Hematopoietic multipotent progenitor cell treated with erythropoietin and hydrocortisone succinate and interleukin-3 and kit ligand, for 17 days (in vitro differentiated cells): Measurements from ENCODE around the gene CCDC190.
"Not testable (repeated sequence)": the region's sequence is repeated elsewhere in the genome, so short reads cannot be mapped to it uniquely, and the experiment has no call there.

Source experiments
- DNase-seq: peaks from one replicate; pipeline ENCODE4 v3.0.0-alpha.2; 2015; ENCODE audit warnings: low spot score

CCDC190 gene, protein sequence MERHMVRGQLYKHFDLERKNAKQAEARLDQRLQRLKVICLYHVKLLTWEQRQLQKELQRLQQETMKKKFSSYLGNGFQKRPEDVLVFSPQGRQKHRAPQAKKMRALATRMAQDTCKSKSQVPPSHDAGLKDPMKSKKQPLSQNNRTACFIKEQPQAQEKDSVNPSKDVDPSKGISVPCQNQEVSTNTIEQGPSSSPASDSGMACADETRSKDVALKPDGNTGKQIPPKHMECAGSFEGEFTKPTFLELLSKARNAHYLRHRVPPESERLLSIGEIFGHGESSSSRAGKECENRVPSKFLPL

GRCh38 chr1:162861101-162861500, at the start of gene CCDC190:
Gene CCDC190, minus strand, starts transcription at chr1:162861175. Its CDS starts 1,529 bp downstream, at chr1:162859646.
- DNase-seq: no peak

- no peak for DNase-seq
These were observed 49.2 kb upstream of the CCDC190 start for GRCh38 chr1:162910161-162910560.

- no peak for DNase-seq
These were observed 47.8 kb upstream of the CCDC190 start for GRCh38 chr1:162908780-162909179.

GRCh38 chr1:162908236-162908635, 47.3 kb upstream of the CCDC190 start:
- DNase-seq: no peak

GRCh38 chr1:162906485-162906884, 45.5 kb upstream of the CCDC190 start:
- no peak for DNase-seq

DNA sequence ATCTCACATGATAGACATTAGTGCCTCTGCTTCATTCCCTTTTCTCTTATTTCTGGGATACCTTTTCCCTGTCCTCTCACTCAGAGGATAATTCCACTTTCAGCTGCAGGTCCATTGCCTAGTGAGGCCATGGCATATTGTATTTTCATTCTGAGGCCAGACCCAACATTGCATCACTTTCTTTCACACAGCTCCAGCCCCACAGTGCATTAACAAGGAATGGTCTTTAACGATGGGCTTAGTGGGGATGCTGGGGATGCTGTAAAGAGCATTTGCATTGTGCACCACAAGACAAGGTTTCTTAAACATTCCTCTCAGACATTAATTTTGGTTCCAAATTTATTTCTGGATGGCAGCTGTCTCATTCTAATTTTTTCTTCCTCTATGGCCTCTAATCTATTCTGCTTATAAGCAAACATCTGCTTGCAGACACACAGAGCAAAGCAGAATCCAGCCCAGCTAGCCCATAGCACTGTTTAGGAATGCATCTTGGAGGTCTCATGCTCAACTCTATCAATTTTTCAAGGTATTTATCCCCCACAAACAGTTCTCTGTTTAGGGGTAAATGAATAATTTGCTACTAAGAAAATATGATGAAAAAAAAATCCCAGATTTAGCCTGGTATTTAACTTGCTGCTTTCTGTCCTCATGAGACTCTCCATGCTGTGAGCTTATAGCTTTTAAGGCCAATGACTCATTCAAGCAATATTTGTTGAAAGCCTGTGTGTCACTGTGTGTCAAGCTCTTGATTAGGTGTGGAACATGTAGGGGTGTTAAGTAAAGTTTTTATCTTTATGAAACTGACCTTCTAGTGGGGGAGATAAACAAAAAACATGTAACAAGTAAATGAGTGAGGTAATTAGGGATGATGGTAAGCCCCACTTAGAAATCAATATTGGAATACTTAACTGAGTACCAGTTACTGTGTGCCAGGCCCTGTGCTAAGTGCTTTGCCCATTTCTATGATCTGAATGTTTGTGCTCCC, 44.5 kb upstream of the CCDC190 start:
- DNase-seq: no peak

DNA sequence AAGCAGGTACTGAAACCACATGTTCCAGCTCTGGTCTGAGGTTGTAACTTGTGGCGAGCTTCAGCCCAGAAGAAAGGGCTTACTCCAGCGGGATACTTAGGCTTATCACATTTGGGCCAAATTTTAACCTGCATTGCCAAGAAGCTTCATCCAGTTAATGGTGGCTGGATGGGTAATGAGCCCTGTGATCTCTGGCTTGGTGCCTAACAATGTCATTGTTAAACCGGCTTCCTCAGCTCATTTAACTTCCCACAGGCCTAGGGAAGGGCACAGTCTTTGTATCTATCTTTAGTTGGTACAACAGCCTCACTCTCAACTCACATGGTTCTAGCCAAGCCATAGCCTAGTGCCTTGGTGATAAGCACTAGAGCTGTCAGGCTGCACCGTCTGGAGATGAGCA, 43.6 kb upstream of the CCDC190 start:
- DNase-seq: no peak

GRCh38 chr1:162904023-162904422, 43.0 kb upstream of the CCDC190 start:
- no peak for DNase-seq

DNA sequence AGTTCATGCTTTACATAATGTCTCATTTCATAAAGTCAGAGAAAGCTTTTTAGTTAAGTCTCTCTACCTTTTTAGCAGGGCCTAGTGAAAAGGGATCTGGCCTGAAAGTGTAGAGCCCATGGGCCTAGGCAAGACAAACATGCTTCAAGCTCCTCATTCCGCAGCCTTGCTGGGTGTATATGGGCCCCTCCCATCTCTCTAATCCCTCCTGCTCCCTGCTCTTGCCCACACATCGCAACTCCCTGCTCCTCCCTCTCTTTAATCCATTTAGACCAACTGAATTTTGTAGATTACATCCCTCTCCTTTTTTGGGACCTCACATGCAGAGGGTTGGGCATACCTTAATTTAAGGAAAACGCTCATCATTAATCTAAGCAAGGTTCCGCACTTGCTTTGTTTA, 42.3 kb upstream of the CCDC190 start:
- no peak for DNase-seq

DNA sequence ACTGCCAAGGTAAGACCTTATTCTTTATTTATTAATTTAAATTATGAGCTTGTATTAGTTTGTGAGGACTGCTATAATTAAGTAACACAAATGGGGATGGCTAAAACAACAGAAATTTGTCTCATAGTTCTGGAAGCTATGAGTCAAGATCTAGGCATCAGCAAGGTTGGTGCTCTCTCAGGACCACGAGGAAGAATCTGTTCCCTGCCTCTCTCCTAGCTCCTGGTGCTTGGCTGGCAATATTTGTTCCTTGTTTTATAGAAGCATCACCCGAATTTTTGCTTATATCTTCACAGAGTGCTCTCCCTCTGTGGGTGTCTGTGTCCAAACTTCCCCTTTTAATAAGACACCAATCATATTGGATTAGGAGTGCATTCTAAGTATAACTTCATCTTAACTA, 41.4 kb upstream of the CCDC190 start:
- no peak for DNase-seq

DNA sequence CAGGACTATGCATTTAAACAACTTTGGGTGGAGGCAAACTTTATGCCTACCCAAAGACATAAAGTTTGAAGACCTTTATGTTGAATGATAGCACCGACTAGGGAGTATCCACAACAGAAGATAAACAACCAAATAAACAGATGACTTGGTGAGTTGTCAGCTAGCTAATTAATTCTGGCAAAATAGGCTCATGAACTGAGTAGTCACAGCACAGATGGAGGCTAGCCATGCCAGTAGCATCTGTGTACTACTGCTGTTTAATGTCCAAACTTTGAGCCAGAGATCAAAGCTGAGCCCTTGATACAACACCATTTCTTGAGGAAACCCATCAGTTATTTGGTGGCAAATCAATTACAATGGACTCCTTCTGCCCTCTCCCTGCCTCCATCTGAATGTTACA, 40.3 kb upstream of the CCDC190 start:
- no peak for DNase-seq

DNA sequence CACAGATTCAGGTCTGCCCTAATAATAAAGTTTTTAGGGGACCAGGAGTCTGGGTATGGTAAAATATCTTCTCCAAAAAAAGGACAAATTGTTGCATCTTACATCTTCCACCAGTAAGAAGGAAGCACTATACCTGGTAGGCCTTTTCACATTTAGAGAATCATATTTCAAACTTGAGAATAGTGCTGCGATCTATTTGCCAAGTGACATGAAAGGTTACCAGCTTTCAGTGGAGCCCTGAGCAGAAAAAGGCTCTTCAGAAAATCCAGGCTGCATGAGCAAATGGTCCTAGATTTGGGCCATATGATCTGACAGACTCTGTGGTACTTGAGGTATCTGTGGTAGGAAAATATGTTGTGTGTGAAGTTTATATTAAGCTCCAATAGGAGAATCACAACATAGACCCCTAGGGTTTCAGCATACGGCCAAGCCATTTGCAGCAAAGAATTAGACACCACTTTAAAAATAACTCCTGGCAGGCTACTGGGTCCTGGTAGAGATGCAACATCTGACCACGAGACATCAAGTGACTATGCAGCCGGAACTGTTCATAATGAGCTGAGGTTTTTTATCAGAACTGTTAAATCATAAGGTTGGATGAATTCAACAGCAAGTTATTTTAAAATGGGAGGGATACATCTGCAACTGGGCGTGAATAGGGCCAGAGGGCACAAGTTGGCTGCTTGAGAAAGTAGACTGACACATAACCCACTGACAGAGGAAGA, 38.6 kb upstream of the CCDC190 start:
- DNase-seq: no peak

GRCh38 chr1:162893612-162893908, 32.6 kb upstream of the CCDC190 start:
- DNase-seq: no peak

DNA sequence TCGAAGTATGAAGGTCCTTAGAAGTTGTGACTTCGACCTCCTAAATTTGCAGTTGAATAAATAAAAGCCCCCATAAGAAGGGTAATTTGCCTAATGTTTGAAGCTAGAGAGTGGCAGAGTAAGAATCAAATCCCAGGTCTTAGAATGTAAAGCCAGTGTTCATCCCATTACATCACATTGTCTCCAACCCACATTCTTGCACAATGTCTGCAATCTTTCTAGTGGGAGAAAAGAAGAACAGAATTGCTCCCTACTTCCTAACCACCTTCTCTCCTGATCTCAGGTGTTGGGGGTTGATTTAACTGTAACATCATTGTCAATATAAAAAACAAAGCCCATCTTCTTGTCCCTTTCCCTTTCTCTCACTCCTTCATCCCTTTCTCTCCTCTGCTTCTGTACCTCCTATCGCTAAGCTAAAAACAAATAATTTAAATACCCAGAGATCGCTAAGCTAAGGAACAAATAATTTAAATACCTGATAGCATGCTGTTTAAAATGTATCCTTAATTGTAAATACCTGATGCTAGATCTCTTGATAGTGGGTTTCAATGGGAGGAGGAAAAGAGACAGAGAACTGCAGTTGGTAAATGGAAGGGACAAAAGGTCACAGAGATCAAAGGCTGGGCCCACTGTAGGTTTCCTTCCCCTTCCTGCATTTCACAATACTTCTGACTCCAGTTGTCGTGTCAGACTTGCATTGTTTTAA, 32.1 kb upstream of the CCDC190 start:
- no peak for DNase-seq

GRCh38 chr1:162889989-162890388, 29.0 kb upstream of the CCDC190 start:
- DNase-seq: no peak

- no peak for DNase-seq
These were observed 25.7 kb upstream of the CCDC190 start for GRCh38 chr1:162886705-162887104.

DNA sequence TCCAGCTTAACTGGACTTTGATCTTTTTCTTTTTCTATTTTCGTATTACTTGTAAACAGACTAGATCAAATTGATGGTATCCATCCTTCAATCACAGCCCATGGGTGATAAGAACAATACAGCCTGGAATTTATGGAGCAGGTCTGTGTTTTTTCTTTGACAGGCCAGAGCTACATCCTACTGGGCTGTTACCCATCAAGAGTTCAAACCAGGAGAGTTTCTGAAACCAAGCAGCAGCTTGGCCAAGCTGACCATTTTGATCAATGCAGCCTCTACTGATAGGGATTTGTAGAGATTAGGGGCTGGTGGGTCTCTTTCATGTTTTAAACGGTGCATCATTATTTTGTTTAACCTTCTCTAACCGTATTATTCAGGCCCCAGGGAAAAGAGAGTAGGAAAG, 24.3 kb upstream of the CCDC190 start:
- no peak for DNase-seq

DNA sequence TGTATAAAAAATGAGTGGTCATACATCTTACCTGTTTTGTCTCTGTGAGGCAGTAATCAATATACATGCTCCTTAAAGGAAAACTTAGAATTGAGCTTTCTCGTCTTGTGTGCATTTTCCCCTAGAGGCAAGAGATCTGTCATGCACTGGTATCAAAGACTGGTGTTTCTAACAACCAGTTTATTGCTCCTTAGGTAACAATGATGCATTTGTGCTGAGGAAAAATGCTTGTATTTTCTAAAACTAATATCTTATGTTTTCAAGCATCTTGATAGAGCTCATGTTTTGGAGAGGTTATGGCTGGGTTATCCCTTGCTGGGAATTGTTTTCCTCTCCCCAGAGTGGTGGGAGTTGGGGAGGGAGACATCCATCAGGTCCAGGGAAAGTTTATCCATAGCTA, 23.9 kb upstream of the CCDC190 start:
- DNase-seq: no peak

DNA sequence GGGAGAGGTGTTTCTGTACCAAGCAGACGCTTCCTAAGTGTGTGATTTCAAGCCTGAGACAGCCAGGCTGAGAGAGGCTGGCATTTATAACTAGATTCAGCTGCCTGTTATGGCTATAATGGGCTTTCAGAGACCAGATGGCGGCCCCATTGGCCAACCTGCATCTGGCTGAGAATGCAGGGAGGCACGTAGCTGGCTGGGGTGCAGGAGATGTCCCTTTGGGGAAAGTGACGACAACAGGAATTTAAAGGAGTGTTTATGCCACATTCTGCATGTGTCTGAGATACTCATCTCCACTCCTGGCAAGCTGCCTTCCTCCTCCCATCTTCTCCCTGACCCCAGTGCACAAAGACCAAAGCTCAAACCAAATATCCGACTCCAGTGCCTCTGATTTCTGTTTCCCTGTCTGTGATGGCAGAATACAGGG, 21.3 kb upstream of the CCDC190 start:
- no peak for DNase-seq

- DNase-seq: no peak
These were observed 20.6 kb upstream of the CCDC190 start for GRCh38 chr1:162881590-162881989.

GRCh38 chr1:162880617-162881016, 19.6 kb upstream of the CCDC190 start:
- DNase-seq: not testable (repeated sequence)

DNA sequence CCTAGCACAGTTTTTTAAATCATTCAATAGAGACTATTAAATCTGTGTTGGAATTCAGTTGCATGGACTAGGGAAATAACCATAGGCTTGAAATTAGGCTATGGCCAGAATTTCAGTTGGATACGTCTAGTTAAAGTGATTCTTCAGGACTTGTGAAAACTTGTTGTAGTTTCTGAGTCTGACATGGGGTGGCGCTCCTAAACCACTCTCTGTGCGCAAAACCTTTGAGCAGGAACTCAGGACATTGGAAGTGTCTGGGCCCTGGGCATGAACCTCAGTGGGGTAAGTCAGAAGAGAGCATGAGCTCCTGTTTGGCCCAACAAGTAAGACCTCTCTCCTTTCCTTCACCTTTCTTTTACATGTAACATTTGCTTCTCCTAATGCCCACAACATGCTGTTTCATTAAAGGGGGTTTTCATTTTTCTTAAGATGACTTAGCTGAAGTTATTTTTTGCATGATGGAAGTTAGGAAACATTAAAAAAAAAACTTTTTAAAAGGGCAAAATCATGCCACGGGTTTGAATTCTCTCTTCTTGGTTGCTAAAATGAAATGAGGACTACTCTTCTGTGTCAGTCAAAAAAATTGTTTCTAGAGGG, 17.1 kb upstream of the CCDC190 start:
- no peak for DNase-seq
